Measurements from ENCODE around the gene LLGL2.
"Not testable (repeated sequence)": the region's sequence is repeated elsewhere in the genome, so short reads cannot be mapped to it uniquely, and the experiment has no call there.

The LLGL2 gene

GRCh38 chr17:75517297-75517865 lies 8.1 kb upstream of the LLGL2 start:
- no peaks in the 10 kb centered on the region for H3K27me3 ChIP-seq (ENCODE audit: low read depth, low read length)
- H2AFZ ChIP-seq (ENCODE audit: low read depth, low read length): no peak overlapping the region
- peaks cover 8% of the 10 kb centered on the region for H3K79me2 ChIP-seq (ENCODE audit: low read length)
- peak overlapping the region; percentile 74 for H3K9ac ChIP-seq (ENCODE audit: low read length)
- H4K20me1 ChIP-seq (ENCODE audit: insufficient read depth, low read length): peaks cover 6% of the 10 kb centered on the region; the same call in 1 of the 2 replicates
- H3K4me3 ChIP-seq (ENCODE audit: low read length): peak overlapping the region; percentile 89
- H3K27ac ChIP-seq (ENCODE audit: low read length): no peak overlapping the region
- no peaks in the 10 kb centered on the region for H3K9me3 ChIP-seq (ENCODE audit: insufficient read depth, low read length)
- H3K4me1 ChIP-seq (ENCODE audit: low read length): peaks cover 25% of the 10 kb centered on the region
- peak overlapping the region; percentile 98 for H3K4me2 ChIP-seq (ENCODE audit: low read length)
- TF ChIP-seq CTCF (IDR thresholded peaks at IDR 0.05; ENCODE audit: low read depth, low read length): no peak
- no peak for TF ChIP-seq EZH2phosphoT487 (IDR thresholded peaks at IDR 0.05; ENCODE audit: low read depth)
- peaks cover 7% of the 10 kb centered on the region for H3K36me3 ChIP-seq (replicated peaks; ENCODE audit: low read depth, low read length)

GRCh38 chr17:75518201-75518600 lies 7.3 kb upstream of the LLGL2 start:
- Histone ChIP-seq H3K4me3 (ENCODE audit: low read length) (no peak overlapping the region), H3K9me3 (ENCODE audit: insufficient read depth, low read length) (no peaks in the 10 kb centered on the region), H3K79me2 (ENCODE audit: low read length) (peaks cover 8% of the 10 kb centered on the region), H2AFZ (ENCODE audit: low read depth, low read length) (no peak overlapping the region), H3K36me3 (replicated peaks; ENCODE audit: low read depth, low read length) (peaks cover 7% of the 10 kb centered on the region), H3K27me3 (ENCODE audit: low read depth, low read length) (no peaks in the 10 kb centered on the region), H3K4me1 (ENCODE audit: low read length) (peaks cover 25% of the 10 kb centered on the region), H4K20me1 (ENCODE audit: insufficient read depth, low read length) (peaks cover 6% of the 10 kb centered on the region; the same call in 1 of the 2 replicates), H3K27ac (ENCODE audit: low read length) (no peak overlapping the region), H3K4me2 (ENCODE audit: low read length) (peak overlapping the region; percentile 98), H3K9ac (ENCODE audit: low read length) (no peak overlapping the region)
- TF ChIP-seq EZH2phosphoT487 (IDR thresholded peaks at IDR 0.05; ENCODE audit: low read depth): no peak
- no peak for TF ChIP-seq CTCF (IDR thresholded peaks at IDR 0.05; ENCODE audit: low read depth, low read length)

- no peak overlapping the region for H3K4me2 ChIP-seq (ENCODE audit: low read length)
- no peak overlapping the region for H3K27ac ChIP-seq (ENCODE audit: low read length)
- no peak overlapping the region for H2AFZ ChIP-seq (ENCODE audit: low read depth, low read length)
- H3K27me3 ChIP-seq (ENCODE audit: low read depth, low read length): no peaks in the 10 kb centered on the region
- peaks cover 6% of the 10 kb centered on the region; the same call in 1 of the 2 replicates for H4K20me1 ChIP-seq (ENCODE audit: insufficient read depth, low read length)
- H3K36me3 ChIP-seq (replicated peaks; ENCODE audit: low read depth, low read length): peaks cover 9% of the 10 kb centered on the region
- peaks cover 24% of the 10 kb centered on the region for H3K4me1 ChIP-seq (ENCODE audit: low read length)
- no peak overlapping the region for H3K9ac ChIP-seq (ENCODE audit: low read length)
- TF ChIP-seq EZH2phosphoT487 (IDR thresholded peaks at IDR 0.05; ENCODE audit: low read depth) (no peak), CTCF (IDR thresholded peaks at IDR 0.05; ENCODE audit: low read depth, low read length) (no peak)
- no peaks in the 10 kb centered on the region for H3K9me3 ChIP-seq (ENCODE audit: insufficient read depth, low read length)
- H3K4me3 ChIP-seq (ENCODE audit: low read length): no peak overlapping the region
- H3K79me2 ChIP-seq (ENCODE audit: low read length): peaks cover 8% of the 10 kb centered on the region
Measured at GRCh38 chr17:75518983-75519537, 6.4 kb upstream of the LLGL2 start.

GRCh38 chr17:75520413-75520812 lies 5.1 kb upstream of the LLGL2 start:
- H4K20me1 ChIP-seq (ENCODE audit: insufficient read depth, low read length); H3K27me3 ChIP-seq (ENCODE audit: low read depth, low read length); H3K79me2 ChIP-seq (ENCODE audit: low read length); H3K9ac ChIP-seq (ENCODE audit: low read length); H3K9me3 ChIP-seq (ENCODE audit: insufficient read depth, low read length); H3K4me3 ChIP-seq (ENCODE audit: low read length); H3K36me3 ChIP-seq (replicated peaks; ENCODE audit: low read depth, low read length); H2AFZ ChIP-seq (ENCODE audit: low read depth, low read length); H3K27ac ChIP-seq (ENCODE audit: low read length); H3K4me2 ChIP-seq (ENCODE audit: low read length): not testable (repeated sequence)
- H3K4me1 ChIP-seq (ENCODE audit: low read length): peaks cover 17% of the 10 kb centered on the region

Measured in OCI-LY3 (cell line).